IMR-90 (cell line): Measurements from ENCODE around the gene NLGN1. TPM values are rescaled to one million over a fixed set of nuclear protein-coding genes. Genes with fewer than 3 reads are reported as not detected.

Source experiments
- ATAC-seq: fragments of 200-7000 bp; cut with Tn5 transposase; 2 replicates; pipeline ENCODE4 v1.9.1; 2020; ENCODE audit warnings: low read depth, mild to moderate bottlenecking, moderate library complexity
- BruUV-seq: library from RNA; stranded (reverse); fragments of 400-500 nt; replicated peaks from 2 replicates; lab custom pipeline; 2021; lab: Mats Ljungman, UMichigan
- CTCF ChIA-PET: fragments of 300-600 bp; formaldehyde crosslinking; extraction: SDS; loops from one replicate; lab custom pipeline; 2021; ENCODE audit warnings: antibody characterized with exemption; lab: Yijun Ruan, JAX
- POLR2A ChIA-PET: fragments of 300-600 bp; sonication (Branson Sonifier 250); formaldehyde crosslinking; loops from one replicate; lab custom pipeline; 2022; ENCODE audit warnings: antibody characterized with exemption; ENCODE audit not compliant: unreplicated experiment; lab: Charles Lee
- DNase-seq: peaks from one replicate; pipeline ENCODE4 v3.0.0; 2013
- H2AFZ ChIP-seq: replicated peaks from 2 replicates; pipeline ENCODE3; 2013; ENCODE audit warnings: low read length, mild to moderate bottlenecking; ENCODE audit not compliant: poor library complexity
- H2AK5ac ChIP-seq: 2 replicates; pipeline ENCODE4 v1.6.1; 2013; ENCODE audit warnings: low read depth, low read length, inconsistent platforms
- H2AK9ac ChIP-seq: replicated peaks from 2 replicates; pipeline ENCODE3; 2013; ENCODE audit warnings: mild to moderate bottlenecking, low read depth, low read length, moderate library complexity; ENCODE audit not compliant: poor library complexity
- H2BK120ac ChIP-seq: 2 replicates; pipeline ENCODE4 v1.6.1; 2013; ENCODE audit warnings: low read depth, low read length, inconsistent platforms
- H2BK15ac ChIP-seq: 3 replicates; pipeline ENCODE4 v1.6.1; 2013; ENCODE audit warnings: low read depth, low read length, inconsistent platforms
- H2BK20ac ChIP-seq: 2 replicates; pipeline ENCODE4 v1.6.1; 2013; ENCODE audit warnings: low read depth, mild to moderate bottlenecking, inconsistent platforms, low read length, moderate library complexity
- H2BK5ac ChIP-seq: 2 replicates; pipeline ENCODE4 v1.6.1; 2013; ENCODE audit warnings: mild to moderate bottlenecking, low read depth, low read length, inconsistent platforms; ENCODE audit not compliant: poor library complexity, severe bottlenecking
- H3K14ac ChIP-seq: replicated peaks from 2 replicates; pipeline ENCODE4 v1.6.1; 2013; ENCODE audit warnings: low read depth, low read length, inconsistent platforms
- H3K18ac ChIP-seq: 2 replicates; pipeline ENCODE4 v1.6.1; 2013; ENCODE audit warnings: low read depth, low read length, control low read depth
- H3K23ac ChIP-seq: 2 replicates; pipeline ENCODE4 v1.6.1; 2013; ENCODE audit warnings: low read depth, low read length, inconsistent platforms
- H3K27ac ChIP-seq: 2 replicates; pipeline ENCODE4 v1.5.1; 2013; ENCODE audit warnings: mild to moderate bottlenecking, control low read depth, low read length; ENCODE audit not compliant: insufficient read depth
- H3K27me3 ChIP-seq: 2 replicates; pipeline ENCODE4 v1.6.1; 2013; ENCODE audit warnings: low read length; ENCODE audit not compliant: control insufficient read depth, insufficient read depth
- H3K36me3 ChIP-seq: 2 replicates; pipeline ENCODE4 v1.6.1; 2013; ENCODE audit warnings: low read length, mixed read lengths; ENCODE audit not compliant: control insufficient read depth, insufficient read depth
- H3K4ac ChIP-seq: 2 replicates; pipeline ENCODE4 v1.6.1; 2013; ENCODE audit warnings: low read depth, low read length, inconsistent platforms
- H3K4me1 ChIP-seq: 2 replicates; pipeline ENCODE4 v1.6.1; 2013; ENCODE audit warnings: low read length, mixed read lengths; ENCODE audit not compliant: control insufficient read depth, insufficient read depth
- H3K4me2 ChIP-seq: 2 replicates; pipeline ENCODE4 v1.6.1; 2013; ENCODE audit warnings: low read depth, mild to moderate bottlenecking, control low read depth, low read length, moderate library complexity
- H3K4me3 ChIP-seq: 2 replicates; pipeline ENCODE4 v1.5.1; 2013; ENCODE audit warnings: low read depth, mild to moderate bottlenecking, control low read depth, low read length, moderate library complexity; ENCODE audit not compliant: insufficient read depth
- H3K56ac ChIP-seq: 2 replicates; pipeline ENCODE4 v1.6.1; 2013; ENCODE audit warnings: low read length, inconsistent platforms; ENCODE audit not compliant: insufficient read depth; ENCODE audit errors: extremely low read depth
- H3K79me1 ChIP-seq, 2 experiments: 2 replicates each; pipeline ENCODE4 v1.6.1; 2013; ENCODE audit warnings: low read length in 2 of 2, inconsistent platforms in 1 of 2, low read depth in 1 of 2
- H3K9ac ChIP-seq: 2 replicates; pipeline ENCODE4 v1.6.1; 2013; ENCODE audit warnings: low read depth, low read length, control low read depth
- H3K9me1 ChIP-seq: 2 replicates; pipeline ENCODE4 v1.6.1; 2013; ENCODE audit warnings: low read length, inconsistent platforms; ENCODE audit not compliant: insufficient read depth
- H3K9me3 ChIP-seq: 2 replicates; pipeline ENCODE4 v1.6.1; 2013; ENCODE audit warnings: low read length; ENCODE audit not compliant: control insufficient read depth, insufficient read depth
- H4K20me1 ChIP-seq: 2 replicates; pipeline ENCODE4 v1.6.1; 2013; ENCODE audit warnings: low read length, inconsistent platforms; ENCODE audit not compliant: insufficient read depth
- H4K5ac ChIP-seq: 2 replicates; pipeline ENCODE4 v1.6.1; 2013; ENCODE audit warnings: mild to moderate bottlenecking, low read depth, low read length, control low read depth
- H4K8ac ChIP-seq, 2 experiments: 2 replicates each; pipeline ENCODE4 v1.6.1; 2013; ENCODE audit warnings: low read depth in 2 of 2, low read length in 2 of 2, control low read depth in 1 of 2, inconsistent platforms in 1 of 2
- H4K91ac ChIP-seq: 2 replicates; pipeline ENCODE4 v1.6.1; 2013; ENCODE audit warnings: low read depth, low read length, inconsistent platforms; ENCODE audit not compliant: insufficient read depth
- CHD1 ChIP-seq: IDR thresholded peaks from 2 replicates; pipeline ENCODE4 v1.6.1; 2012; ENCODE audit warnings: low read depth, low read length, improper control_type of control experiment
- CTCF ChIP-seq: conservative IDR thresholded peaks from 2 replicates; pipeline ENCODE4 v1.5.1; 2012; ENCODE audit warnings: mild to moderate bottlenecking, low read depth, low read length, improper control_type of control experiment
- ELK1 ChIP-seq: fragments of 150-350 bp; IDR thresholded peaks from 2 replicates; pipeline ENCODE4 v1.6.1; 2016; ENCODE audit warnings: low read depth, mild to moderate bottlenecking, low read length, moderate library complexity, borderline replicate concordance
- FOS ChIP-seq: fragments of 150-350 bp; IDR thresholded peaks from 2 replicates; pipeline ENCODE4 v1.6.1; 2016; ENCODE audit warnings: low read depth, low read length
- MAFK ChIP-seq: IDR thresholded peaks from 2 replicates; pipeline ENCODE4 v1.6.1; 2012; ENCODE audit warnings: low read depth, low read length, improper control_type of control experiment
- MAZ ChIP-seq: IDR thresholded peaks from 2 replicates; pipeline ENCODE4 v1.6.1; 2012; ENCODE audit warnings: low read depth, mild to moderate bottlenecking, low read length, improper control_type of control experiment, moderate library complexity, borderline replicate concordance
- MXI1 ChIP-seq: IDR thresholded peaks from 2 replicates; pipeline ENCODE4 v1.6.1; 2012; ENCODE audit warnings: low read depth, mild to moderate bottlenecking, low read length, moderate library complexity, borderline replicate concordance
- NFE2L2 ChIP-seq: fragments of 150-350 bp; IDR thresholded peaks from 2 replicates; pipeline ENCODE4 v1.6.1; 2016; ENCODE audit warnings: low read depth, mild to moderate bottlenecking, low read length
- POLR2A ChIP-seq: IDR thresholded peaks from 2 replicates; pipeline ENCODE4 v1.6.1; 2012; ENCODE audit warnings: mild to moderate bottlenecking, low read depth, low read length
- RCOR1 ChIP-seq: IDR thresholded peaks from 2 replicates; pipeline ENCODE4 v1.6.1; 2012; ENCODE audit warnings: mild to moderate bottlenecking, low read length, improper control_type of control experiment; ENCODE audit not compliant: insufficient replicate concordance
- RFX5 ChIP-seq: IDR thresholded peaks from 2 replicates; pipeline ENCODE4 v1.8.0; 2012; ENCODE audit warnings: low read depth, mild to moderate bottlenecking, low read length, moderate library complexity
- WGBS, 2 experiments: methylation state at CpG; one replicate each; pipeline versions ENCODE4 v1.1.5 to v1.1.7; 2013; ENCODE audit warnings: missing lambda C conversion rate in 2 of 2; ENCODE audit not compliant: insufficient read length in 1 of 2; ENCODE audit errors: extremely low coverage in 2 of 2; 5-methylcytosine and 5-hydroxymethylcytosine counted together
- dilution Hi-C: fragments of 300-500 bp; cut with HindIII; formaldehyde crosslinking; loops from one replicate; pipeline ENCODE4 v1.14.3; 2018; ENCODE audit warnings: low sequenced_read_pairs; ENCODE audit not compliant: unreplicated experiment
- in situ Hi-C: fragments of 300-500 bp; cut with MboI; formaldehyde crosslinking; loops from 3 replicates; pipeline ENCODE4 v1.14.3; 2019; ENCODE audit warnings: low sequenced_read_pairs, inconsistent platforms, mixed read lengths
- intact Hi-C: fragments of 100-400 bp; cut with micrococcal nuclease; formaldehyde crosslinking; loops from 2 replicates; pipeline ENCODE4 v1.10.0; 2022
- polyA plus RNA-seq, 3 experiments: library from polyadenylated mRNA; depleted of rRNA; stranded (reverse); fragments of >200 nt; gene quantifications; 2 replicates each; pipeline ENCODE4 v1.2.3, GENCODE V29; 2012; ENCODE audit warnings: low replicate concordance in 1 of 3
- total RNA-seq: library from RNA; depleted of rRNA; stranded (reverse); fragments of >200 nt; gene quantifications from 2 replicates; pipeline ENCODE4 v1.2.3, GENCODE V29; 2012
- TF ChIP-seq, protein P1 (sequence below): fragments of 150-350 bp; IDR thresholded peaks from 2 replicates; pipeline ENCODE4 v1.6.1; 2017; ENCODE audit warnings: mild to moderate bottlenecking, antibody characterized with exemption, low read length, low read depth

NLGN1 gene
- total and polyA plus RNA-seq, 2 of the 4 experiments (the other 2 are of a cell fraction), result 1.8 to 12.5 TPM

DNA sequence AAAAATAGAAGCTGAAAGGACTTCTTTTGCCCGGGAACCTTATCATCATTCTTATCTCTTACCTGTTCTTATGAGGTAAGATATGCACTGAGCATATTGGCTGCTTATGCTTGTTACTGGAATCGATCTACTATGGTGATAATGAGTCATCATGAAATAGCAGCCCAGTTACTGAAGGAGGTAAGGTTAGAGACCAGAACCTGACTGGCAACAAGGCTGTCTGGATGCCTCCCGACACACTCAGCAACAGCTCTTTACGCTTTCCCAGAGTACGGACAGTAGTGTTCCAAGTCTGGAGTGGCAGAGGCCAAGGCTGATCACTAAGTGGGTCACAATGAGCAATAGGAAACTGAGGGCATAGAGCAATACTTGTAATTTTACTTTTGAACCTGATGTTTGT lies 314.1 kb downstream of the NLGN1 start:
- ATAC-seq (no peak), DNase-seq (no peak)
- Histone ChIP-seq H3K9me1 (no peaks in the 10 kb centered on the region), H3K14ac (no peak overlapping the region), H4K20me1 (no peaks in the 10 kb centered on the region), H3K56ac (no peak overlapping the region), H2AK5ac (no peak overlapping the region), H2BK20ac (no peak overlapping the region), H3K27me3 (no peaks in the 10 kb centered on the region), H3K4me3 (no peak overlapping the region), H2BK15ac (no peak overlapping the region), H3K9ac (no peak overlapping the region), H3K27ac (no peak overlapping the region), H3K9me3 (no peaks in the 10 kb centered on the region), H4K5ac (no peak overlapping the region), H3K36me3 (no peaks in the 10 kb centered on the region), H3K4me2 (no peak overlapping the region), H3K79me1 (no peaks in the 10 kb centered on the region), H3K23ac (no peak overlapping the region), H4K91ac (no peak overlapping the region), H2BK5ac (no peak overlapping the region), H3K18ac (no peak overlapping the region), H4K8ac (no peak overlapping the region), H2BK120ac (no peak overlapping the region), H3K4ac (no peak overlapping the region), H2AK9ac (no peak overlapping the region), H3K4me1 (no peaks in the 10 kb centered on the region), H2AFZ (no peak overlapping the region)
- BruUV-seq, result no TSS peak
- dilution Hi-C loops, result no loop called here
- WGBS, 2 experiments, result 90% methylated on average over 2 of the region's 5 CpGs; no CpG with 5 or more reads in 1 of the 2 experiments
- in situ Hi-C loops, result no loop called here
- intact Hi-C loops, result no loop called here
- CTCF ChIA-PET, result no interaction called here
- TF ChIP-seq MAFK, result no peak
- TF ChIP-seq MAZ, result no peak
- TF ChIP-seq RFX5, result no peak
- no peak for TF ChIP-seq CHD1
- no peak for TF ChIP-seq CTCF
- TF ChIP-seq, protein P1, sequence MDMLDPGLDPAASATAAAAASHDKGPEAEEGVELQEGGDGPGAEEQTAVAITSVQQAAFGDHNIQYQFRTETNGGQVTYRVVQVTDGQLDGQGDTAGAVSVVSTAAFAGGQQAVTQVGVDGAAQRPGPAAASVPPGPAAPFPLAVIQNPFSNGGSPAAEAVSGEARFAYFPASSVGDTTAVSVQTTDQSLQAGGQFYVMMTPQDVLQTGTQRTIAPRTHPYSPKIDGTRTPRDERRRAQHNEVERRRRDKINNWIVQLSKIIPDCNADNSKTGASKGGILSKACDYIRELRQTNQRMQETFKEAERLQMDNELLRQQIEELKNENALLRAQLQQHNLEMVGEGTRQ, result no peak
- TF ChIP-seq ELK1, result no peak
- no peak for TF ChIP-seq NFE2L2
- TF ChIP-seq FOS, result no peak
- TF ChIP-seq RCOR1, result no peak
- TF ChIP-seq POLR2A, result no peak
- TF ChIP-seq MXI1, result no peak
- POLR2A ChIA-PET, result no interaction called here
